Thoracic aorta (tissue), 2 donors: Measurements from ENCODE around the gene RBM6. TPM values are rescaled to one million over a fixed set of nuclear protein-coding genes. Genes with fewer than 3 reads are reported as not detected.

Experiments used
- ATAC-seq: fragments of 150-250 bp; one replicate; pipeline ENCODE4 v1.8.0; 2017; ENCODE audit warnings: low read depth; ENCODE audit not compliant: insufficient number of reproducible peaks, low FRiP score
- DNase-seq: peaks from one replicate; pipeline ENCODE4 v3.0.0-alpha.2; 2020; ENCODE audit warnings: low spot score
- H3K27ac ChIP-seq, 2 donors: fragments of 200-600 bp; sonication (generic); 1 replicate in 1 of 2; 2 replicates in 1 of 2; pipeline ENCODE4 v1.5.1; 2016; ENCODE audit warnings: mild to moderate bottlenecking in 2 of 2, moderate library complexity in 2 of 2
- H3K27me3 ChIP-seq: fragments of 200-600 bp; sonication (generic); replicated peaks from 2 replicates; pipeline ENCODE4 v1.6.0; 2016; ENCODE audit warnings: mild to moderate bottlenecking; ENCODE audit not compliant: insufficient read depth
- H3K36me3 ChIP-seq: fragments of 200-600 bp; sonication (generic); one replicate; pipeline ENCODE4 v1.5.1; 2016
- H3K4me1 ChIP-seq, 2 donors: fragments of 200-600 bp; sonication (generic); 1 replicate in 1 of 2; 2 replicates in 1 of 2; pipeline versions ENCODE4 v1.5.1 to v1.6.0; 2016; ENCODE audit warnings: low read depth in 2 of 2, mild to moderate bottlenecking in 1 of 2; ENCODE audit not compliant: control insufficient read depth in 1 of 2
- H3K4me3 ChIP-seq: fragments of 200-600 bp; sonication (generic); 2 replicates; pipeline ENCODE4 v1.5.1; 2016; ENCODE audit warnings: mild to moderate bottlenecking
- H3K9me3 ChIP-seq: fragments of 200-600 bp; sonication (generic); 2 replicates; pipeline ENCODE4 v1.5.1; 2016
- CTCF ChIP-seq: fragments of 200-600 bp; sonication (generic); IDR thresholded peaks from one replicate; pipeline ENCODE4 v1.5.1; 2019; ENCODE audit warnings: antibody characterized with exemption
- total RNA-seq, 2 donors: library from RNA; depleted of rRNA; stranded (reverse); fragments of >200 nt; gene quantifications; one replicate each; pipeline versions ENCODE4 v1.1.0 to v1.2.3, GENCODE V29; 2016

The RBM6 gene
- total RNA-seq, 2 donors from 2014 or later: 99.6 to 181 TPM

- ATAC-seq: no peak
- Histone ChIP-seq H3K4me3 (no peak overlapping the region), H3K4me1 (peaks cover 0 to 4% of the 10 kb centered on the region in 2 donors), H3K27me3 (no peaks in the 10 kb centered on the region), H3K36me3 (peaks cover 59% of the 10 kb centered on the region), H3K27ac (no peak overlapping the region), H3K9me3 (no peaks in the 10 kb centered on the region)
- no peak for DNase-seq
- no peak for TF ChIP-seq CTCF
Observed at GRCh38 chr3:50118237-50118636, 178.3 kb downstream of the RBM6 start.

GRCh38 chr3:50119786-50120185 is 179.8 kb downstream of the RBM6 start:
- no peak for TF ChIP-seq CTCF
- Histone ChIP-seq H3K9me3 (no peaks in the 10 kb centered on the region), H3K27me3 (no peaks in the 10 kb centered on the region), H3K27ac (no peak overlapping the region), H3K4me3 (no peak overlapping the region), H3K4me1 (peaks cover 5 to 9% of the 10 kb centered on the region in 2 donors), H3K36me3 (peaks cover 44% of the 10 kb centered on the region)
- ATAC-seq: no peak
- no peak for DNase-seq

- TF ChIP-seq CTCF: no peak
- no peaks in the 10 kb centered on the region for H3K9me3 ChIP-seq
- H3K4me3 ChIP-seq: no peak overlapping the region
- ATAC-seq: no peak
- no peaks in the 10 kb centered on the region for H3K27me3 ChIP-seq
- no peak for DNase-seq
- H3K27ac ChIP-seq: no peak overlapping the region
- H3K4me1 ChIP-seq: peaks cover 5 to 17% of the 10 kb centered on the region in 2 donors
- peaks cover 36% of the 10 kb centered on the region for H3K36me3 ChIP-seq
Observed at GRCh38 chr3:50120364-50121071, 180.6 kb downstream of the RBM6 start.

- Histone ChIP-seq H3K4me3 (no peak overlapping the region), H3K27me3 (no peaks in the 10 kb centered on the region), H3K9me3 (no peaks in the 10 kb centered on the region), H3K27ac (no peak overlapping the region), H3K4me1 (peaks cover 5 to 25% of the 10 kb centered on the region in 2 donors), H3K36me3 (peaks cover 28% of the 10 kb centered on the region)
- peak; percentile 82 for TF ChIP-seq CTCF
- peak; percentile 81 for ATAC-seq
- no peak for DNase-seq
Observed at GRCh38 chr3:50121072-50122032, 181.4 kb downstream of the RBM6 start.

GRCh38 chr3:50122071-50122470 is 182.1 kb downstream of the RBM6 start:
- peaks cover 11 to 32% of the 10 kb centered on the region in 2 donors for H3K4me1 ChIP-seq
- ATAC-seq (no peak), DNase-seq (no peak)
- H3K9me3 ChIP-seq: no peaks in the 10 kb centered on the region
- H3K4me3 ChIP-seq: no peak overlapping the region
- no peaks in the 10 kb centered on the region for H3K27me3 ChIP-seq
- peaks cover 21% of the 10 kb centered on the region for H3K36me3 ChIP-seq
- no peak overlapping the region for H3K27ac ChIP-seq
- no peak for TF ChIP-seq CTCF
